Activated T-cell treated with anti-CD3 and anti-CD28 coated beads, Interleukin-2, amount 50 U/mL, for 4 hours (primary cell): ENCODE measurements around the gene ADK. TPM values are rescaled to one million over a fixed set of nuclear protein-coding genes. Genes with fewer than 3 reads are reported as not detected.

Experiments
- ATAC-seq, 2 donors: fragments of 200-7000 bp; cut with Tn5 transposase; one replicate each; pipeline ENCODE4 v1.10.0; 2021
- DNase-seq: peaks from one replicate; pipeline ENCODE4 v3.0.0-alpha.2; 2020
- H3K27me3 Mint-ChIP-seq: one replicate; pipeline ENCODE4 v1.8.0; 2021; ENCODE audit warnings: low read depth, mixed read lengths
- H3K36me3 Mint-ChIP-seq: one replicate; pipeline ENCODE4 v1.8.0; 2022; ENCODE audit warnings: mixed read lengths; ENCODE audit not compliant: insufficient read depth
- H3K4me1 Mint-ChIP-seq: one replicate; pipeline ENCODE4 v1.8.0; 2021; ENCODE audit warnings: low read depth, mixed read lengths
- H3K4me3 Mint-ChIP-seq: one replicate; pipeline ENCODE4 v1.8.0; 2021; ENCODE audit warnings: mild to moderate bottlenecking, moderate library complexity, mixed read lengths
- H3K9me3 Mint-ChIP-seq: one replicate; pipeline ENCODE4 v1.8.0; 2021; ENCODE audit warnings: mixed read lengths
- total RNA-seq, 3 donors: library from RNA; stranded (reverse); gene quantifications; one replicate each; pipeline ENCODE4 v1.2.1, GENCODE V29; 2021

The ADK gene
- total RNA-seq: 10 to 100 TPM; 49.7 to 56.8 (median 56.2) TPM

- ATAC-seq (peak; percentile 94 to 95), DNase-seq (peak; percentile 100)
- Mint-ChIP-seq H3K4me1 (peaks cover 39% of the 10 kb centered on the region), H3K4me3 (no peak within 1 kb of the TSS), H3K27me3 (no peaks in the 10 kb centered on the region), H3K36me3 (peaks cover 14% of the 10 kb centered on the region), H3K9me3 (no peaks in the 10 kb centered on the region)
These were observed at the start of gene ADK for GRCh38 chr10:74150990-74151878. Gene ADK, plus strand, starts transcription at chr10:74151221. Its CDS starts 58 bp downstream, at chr10:74151279.

- H3K27me3 Mint-ChIP-seq: no peaks in the 10 kb centered on the region
- peaks cover 45% of the 10 kb centered on the region for H3K36me3 Mint-ChIP-seq
- no peak for DNase-seq
- ATAC-seq: no peak
- H3K4me3 Mint-ChIP-seq: no peak overlapping the region
- H3K4me1 Mint-ChIP-seq: no peaks in the 10 kb centered on the region
- H3K9me3 Mint-ChIP-seq: no peaks in the 10 kb centered on the region
These were observed 47.3 kb upstream of the ADK start for GRCh38 chr10:74103560-74104258.

- H3K36me3 Mint-ChIP-seq: peaks cover 43% of the 10 kb centered on the region
- ATAC-seq (no peak), DNase-seq (no peak)
- no peaks in the 10 kb centered on the region for H3K27me3 Mint-ChIP-seq
- no peak overlapping the region for H3K4me3 Mint-ChIP-seq
- no peaks in the 10 kb centered on the region for H3K4me1 Mint-ChIP-seq
- no peaks in the 10 kb centered on the region for H3K9me3 Mint-ChIP-seq
These were observed 46.5 kb upstream of the ADK start for GRCh38 chr10:74104480-74104879.

GRCh38 chr10:74104996-74105395, 46.0 kb upstream of the ADK start:
- DNase-seq: no peak
- H3K36me3 Mint-ChIP-seq: peaks cover 43% of the 10 kb centered on the region
- H3K27me3 Mint-ChIP-seq: no peaks in the 10 kb centered on the region
- no peak overlapping the region for H3K4me3 Mint-ChIP-seq
- no peaks in the 10 kb centered on the region for H3K4me1 Mint-ChIP-seq
- H3K9me3 Mint-ChIP-seq: no peaks in the 10 kb centered on the region
- ATAC-seq: no peak

- DNase-seq: no peak
- no peaks in the 10 kb centered on the region for H3K9me3 Mint-ChIP-seq
- H3K4me3 Mint-ChIP-seq: no peak overlapping the region
- H3K27me3 Mint-ChIP-seq: no peaks in the 10 kb centered on the region
- no peaks in the 10 kb centered on the region for H3K4me1 Mint-ChIP-seq
- peaks cover 51% of the 10 kb centered on the region for H3K36me3 Mint-ChIP-seq
- no peak for ATAC-seq
These were observed 43.6 kb upstream of the ADK start for GRCh38 chr10:74107391-74107790.

GRCh38 chr10:74109452-74109851, 41.6 kb upstream of the ADK start:
- no peaks in the 10 kb centered on the region for H3K9me3 Mint-ChIP-seq
- DNase-seq (no peak), ATAC-seq (no peak)
- H3K4me1 Mint-ChIP-seq: no peaks in the 10 kb centered on the region
- H3K36me3 Mint-ChIP-seq: peaks cover 55% of the 10 kb centered on the region
- H3K27me3 Mint-ChIP-seq: no peaks in the 10 kb centered on the region
- H3K4me3 Mint-ChIP-seq: no peak overlapping the region

GRCh38 chr10:74110120-74110519, 40.9 kb upstream of the ADK start:
- DNase-seq (no peak), ATAC-seq (no peak)
- no peak overlapping the region for H3K4me3 Mint-ChIP-seq
- H3K36me3 Mint-ChIP-seq: peaks cover 53% of the 10 kb centered on the region
- H3K4me1 Mint-ChIP-seq: no peaks in the 10 kb centered on the region
- H3K27me3 Mint-ChIP-seq: no peaks in the 10 kb centered on the region
- H3K9me3 Mint-ChIP-seq: no peaks in the 10 kb centered on the region

GRCh38 chr10:74111799-74112198, 39.2 kb upstream of the ADK start:
- peaks cover 49% of the 10 kb centered on the region for H3K36me3 Mint-ChIP-seq
- H3K27me3 Mint-ChIP-seq: no peaks in the 10 kb centered on the region
- DNase-seq (no peak), ATAC-seq (no peak)
- H3K4me3 Mint-ChIP-seq: no peak overlapping the region
- no peaks in the 10 kb centered on the region for H3K9me3 Mint-ChIP-seq
- no peaks in the 10 kb centered on the region for H3K4me1 Mint-ChIP-seq

- ATAC-seq (no peak), DNase-seq (no peak)
- no peaks in the 10 kb centered on the region for H3K27me3 Mint-ChIP-seq
- H3K9me3 Mint-ChIP-seq: no peaks in the 10 kb centered on the region
- H3K36me3 Mint-ChIP-seq: peaks cover 45% of the 10 kb centered on the region
- no peak overlapping the region for H3K4me3 Mint-ChIP-seq
- H3K4me1 Mint-ChIP-seq: peaks cover 2% of the 10 kb centered on the region
These were observed 37.5 kb upstream of the ADK start for GRCh38 chr10:74113546-74113945.

GRCh38 chr10:74114041-74114448, 37.0 kb upstream of the ADK start:
- no peak for ATAC-seq
- peaks cover 50% of the 10 kb centered on the region for H3K36me3 Mint-ChIP-seq
- DNase-seq: no peak
- H3K4me1 Mint-ChIP-seq: peaks cover 2% of the 10 kb centered on the region
- no peaks in the 10 kb centered on the region for H3K27me3 Mint-ChIP-seq
- H3K4me3 Mint-ChIP-seq: no peak overlapping the region
- H3K9me3 Mint-ChIP-seq: no peaks in the 10 kb centered on the region

- H3K27me3 Mint-ChIP-seq: no peaks in the 10 kb centered on the region
- ATAC-seq (peak in 1 of 2 donors; percentile 32), DNase-seq (no peak)
- H3K4me1 Mint-ChIP-seq: peaks cover 2% of the 10 kb centered on the region
- H3K4me3 Mint-ChIP-seq: no peak overlapping the region
- H3K36me3 Mint-ChIP-seq: peaks cover 50% of the 10 kb centered on the region
- H3K9me3 Mint-ChIP-seq: no peaks in the 10 kb centered on the region
These were observed 33.3 kb upstream of the ADK start for GRCh38 chr10:74117738-74118137.

GRCh38 chr10:74118804-74119203, 32.2 kb upstream of the ADK start:
- H3K9me3 Mint-ChIP-seq: no peaks in the 10 kb centered on the region
- DNase-seq (no peak), ATAC-seq (no peak)
- H3K27me3 Mint-ChIP-seq: no peaks in the 10 kb centered on the region
- H3K4me1 Mint-ChIP-seq: peaks cover 2% of the 10 kb centered on the region
- H3K36me3 Mint-ChIP-seq: peaks cover 49% of the 10 kb centered on the region
- no peak overlapping the region for H3K4me3 Mint-ChIP-seq

- peaks cover 42% of the 10 kb centered on the region for H3K36me3 Mint-ChIP-seq
- H3K4me3 Mint-ChIP-seq: no peak overlapping the region
- no peaks in the 10 kb centered on the region for H3K27me3 Mint-ChIP-seq
- H3K4me1 Mint-ChIP-seq: peaks cover 2% of the 10 kb centered on the region
- ATAC-seq: no peak
- DNase-seq: no peak
- H3K9me3 Mint-ChIP-seq: no peaks in the 10 kb centered on the region
These were observed 30.1 kb upstream of the ADK start for GRCh38 chr10:74120911-74121310.

- no peak overlapping the region for H3K4me3 Mint-ChIP-seq
- peaks cover 2% of the 10 kb centered on the region for H3K4me1 Mint-ChIP-seq
- ATAC-seq (no peak), DNase-seq (no peak)
- H3K9me3 Mint-ChIP-seq: no peaks in the 10 kb centered on the region
- H3K27me3 Mint-ChIP-seq: no peaks in the 10 kb centered on the region
- peaks cover 46% of the 10 kb centered on the region for H3K36me3 Mint-ChIP-seq
These were observed 29.7 kb upstream of the ADK start for GRCh38 chr10:74121368-74121767.

GRCh38 chr10:74122060-74122459, 29.0 kb upstream of the ADK start:
- Mint-ChIP-seq H3K9me3 (no peaks in the 10 kb centered on the region), H3K36me3 (peaks cover 45% of the 10 kb centered on the region), H3K27me3 (no peaks in the 10 kb centered on the region)

More at GRCh38 chr10:74122060-74122459, 29.0 kb upstream of the ADK start:
- Mint-ChIP-seq H3K4me1 (peaks cover 2% of the 10 kb centered on the region), H3K4me3 (no peak overlapping the region)
- ATAC-seq (no peak), DNase-seq (no peak)
